Measurements from ENCODE around the gene SCMH1.
A peak's percentile ranks its signal among the peaks of the same experiment; 100 is the strongest.

- TF ChIP-seq EZH2 (IDR thresholded peaks at IDR 0.05; ENCODE audit: insufficient read depth, low read length) (no peak), CTCF (IDR thresholded peaks at IDR 0.05; ENCODE audit: insufficient read depth, low read depth, low read length) (peak; percentile 35)
These were observed 218.7 kb downstream of the SCMH1 start for GRCh38 chr1:41023279-41023990.
